Measurements from ENCODE around the gene MX1.

- TF ChIP-seq CTCF (conservative IDR thresholded peaks at IDR 0.05) (no peak), ZFX (IDR thresholded peaks at IDR 0.05) (no peak)
Observed at GRCh38 chr21:41418393-41418792, 7.6 kb upstream of the MX1 start.

Measured in C4-2B (cell line).